Measurements from ENCODE around the gene ZSWIM6. TPM values are rescaled to one million over a fixed set of nuclear protein-coding genes. Genes with fewer than 3 reads are reported as not detected.

ZSWIM6 gene
- total RNA-seq, 4 donors from 2014 or later, result 1.9 to 4.0 (median 3.0) TPM

DNA sequence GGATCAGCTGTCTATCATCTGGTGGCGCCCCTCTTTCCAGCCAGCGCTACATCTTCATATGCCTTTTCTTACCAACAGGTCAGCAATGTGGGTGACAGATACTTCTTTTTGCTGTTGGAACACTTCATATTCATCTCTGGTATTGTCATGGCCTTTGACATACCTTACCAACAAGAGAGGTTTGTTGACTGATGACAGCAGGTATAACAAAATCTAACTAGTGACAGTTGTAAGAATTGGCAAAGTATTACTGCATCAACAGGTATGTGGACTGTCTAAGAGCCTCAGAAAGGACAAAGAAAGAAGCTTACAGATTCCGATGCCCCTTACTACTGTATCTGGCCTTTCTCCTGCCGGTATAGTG is 29.9 kb upstream of the ZSWIM6 start:
- intact Hi-C loops (cut with DNase I; ENCODE audit: low total_unique reads), result loop anchor here (2.0 to 10.0 kb wide), 4 partner anchors 29 to 357 kb away; partner anchors contain the start of genes ERCC8, NDUFAF2 and SMIM15

DNA sequence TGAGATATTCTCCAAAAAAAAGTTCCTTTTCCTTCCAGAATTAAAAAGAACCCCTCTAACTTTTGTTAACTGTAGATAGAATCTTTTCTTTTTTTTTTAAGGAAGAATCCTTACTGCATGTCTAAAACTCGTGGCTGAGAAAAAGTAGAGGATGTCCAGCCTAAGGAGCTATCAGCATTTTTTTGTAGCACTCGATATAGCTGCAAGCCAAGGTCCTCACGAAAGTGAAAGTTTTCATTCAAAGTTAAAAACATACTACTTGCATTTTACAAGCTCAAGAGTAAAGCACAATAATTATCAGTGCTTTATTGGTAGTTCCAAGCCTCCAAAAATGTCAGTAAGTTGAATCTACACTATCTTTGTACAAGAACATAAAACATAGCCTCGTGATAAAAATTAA is 28.7 kb upstream of the ZSWIM6 start:
- H3K4me3 ChIP-seq, result no peak overlapping the region
- intact Hi-C loops (cut with DNase I; ENCODE audit: low total_unique reads), result loop anchor here (2.0 to 10.0 kb wide), 4 partner anchors 27 to 359 kb away; partner anchors contain the start of genes ERCC8, NDUFAF2 and SMIM15
- in situ Hi-C loops (cut with MboI; ENCODE audit: low sequenced_read_pairs in 4 of 4), result loop anchor here in 1 of 4 donors (25.0 kb wide), 1 partner anchor 109 kb away; no protein-coding TSS in a partner anchor
- TF ChIP-seq, protein P1, sequence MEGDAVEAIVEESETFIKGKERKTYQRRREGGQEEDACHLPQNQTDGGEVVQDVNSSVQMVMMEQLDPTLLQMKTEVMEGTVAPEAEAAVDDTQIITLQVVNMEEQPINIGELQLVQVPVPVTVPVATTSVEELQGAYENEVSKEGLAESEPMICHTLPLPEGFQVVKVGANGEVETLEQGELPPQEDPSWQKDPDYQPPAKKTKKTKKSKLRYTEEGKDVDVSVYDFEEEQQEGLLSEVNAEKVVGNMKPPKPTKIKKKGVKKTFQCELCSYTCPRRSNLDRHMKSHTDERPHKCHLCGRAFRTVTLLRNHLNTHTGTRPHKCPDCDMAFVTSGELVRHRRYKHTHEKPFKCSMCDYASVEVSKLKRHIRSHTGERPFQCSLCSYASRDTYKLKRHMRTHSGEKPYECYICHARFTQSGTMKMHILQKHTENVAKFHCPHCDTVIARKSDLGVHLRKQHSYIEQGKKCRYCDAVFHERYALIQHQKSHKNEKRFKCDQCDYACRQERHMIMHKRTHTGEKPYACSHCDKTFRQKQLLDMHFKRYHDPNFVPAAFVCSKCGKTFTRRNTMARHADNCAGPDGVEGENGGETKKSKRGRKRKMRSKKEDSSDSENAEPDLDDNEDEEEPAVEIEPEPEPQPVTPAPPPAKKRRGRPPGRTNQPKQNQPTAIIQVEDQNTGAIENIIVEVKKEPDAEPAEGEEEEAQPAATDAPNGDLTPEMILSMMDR (IDR thresholded peaks at IDR 0.05 in 4 of 5, conservative IDR thresholded peaks at IDR 0.05 in 1 of 5), result no peak
- no peak for TF ChIP-seq POLR2A (IDR thresholded peaks at IDR 0.05)
- no peaks in the 10 kb centered on the region for H3K27me3 ChIP-seq
- ATAC-seq (no peak), DNase-seq (no peak)
- peaks cover 16 to 21% of the 10 kb centered on the region in 2 donors for H3K4me1 ChIP-seq
- H3K9me3 ChIP-seq, result no peaks in the 10 kb centered on the region
- no peak overlapping the region for H3K27ac ChIP-seq
- H3K36me3 ChIP-seq, result no peaks in the 10 kb centered on the region

More for the DNA sequence above, 29.9 kb upstream of the ZSWIM6 start:
- H3K27me3 ChIP-seq, result no peaks in the 10 kb centered on the region
- no peak overlapping the region for H3K27ac ChIP-seq
- no peaks in the 10 kb centered on the region for H3K36me3 ChIP-seq
- DNase-seq, result no peak
- no peak overlapping the region for H3K4me3 ChIP-seq
- peaks cover 16 to 21% of the 10 kb centered on the region in 2 donors for H3K4me1 ChIP-seq
- no peaks in the 10 kb centered on the region for H3K9me3 ChIP-seq
- TF ChIP-seq, protein P1 (IDR thresholded peaks at IDR 0.05 in 4 of 5, conservative IDR thresholded peaks at IDR 0.05 in 1 of 5), result no peak
- no peak for TF ChIP-seq POLR2A (IDR thresholded peaks at IDR 0.05)
- in situ Hi-C loops (cut with MboI; ENCODE audit: low sequenced_read_pairs in 4 of 4), result loop anchor here in 1 of 4 donors (25.0 kb wide), 1 partner anchor 110 kb away; no protein-coding TSS in a partner anchor
- ATAC-seq, result no peak

DNA sequence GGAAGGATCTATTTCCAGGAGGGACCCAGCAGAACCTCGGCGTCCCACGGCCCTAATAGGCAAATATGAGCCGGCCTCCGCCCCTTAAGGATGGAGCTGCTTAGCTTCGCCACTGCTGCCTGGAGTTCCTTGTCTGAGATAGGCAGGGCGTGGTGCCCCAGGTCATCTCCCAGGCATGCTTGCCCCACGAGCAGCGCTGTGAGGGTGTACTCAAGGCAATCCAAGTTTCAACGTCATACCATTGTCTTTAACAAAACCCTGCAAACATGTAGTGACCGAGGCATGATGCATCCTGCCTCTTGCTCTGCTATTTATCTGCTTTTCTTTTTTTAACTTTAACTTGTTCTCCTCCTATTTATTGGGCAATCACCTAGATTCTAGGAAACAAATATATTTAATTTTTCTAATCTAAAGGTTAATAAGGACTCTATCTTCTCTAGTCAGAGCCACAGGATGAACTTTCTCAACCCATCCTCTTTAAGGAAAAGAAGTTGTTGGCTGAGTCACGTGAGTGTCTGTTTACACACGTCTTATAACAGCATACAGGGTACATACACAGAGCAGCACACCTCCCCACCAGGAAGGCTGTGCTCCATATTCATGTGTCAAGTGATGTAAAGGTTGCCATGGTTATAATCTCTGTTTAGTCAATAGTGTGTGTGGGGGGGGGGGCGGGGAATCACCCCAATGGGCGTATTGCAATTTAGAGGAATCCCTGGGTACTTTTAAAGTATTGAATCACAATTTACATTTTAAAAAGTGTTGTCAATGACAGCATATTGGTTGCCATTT is 27.3 kb upstream of the ZSWIM6 start:
- Histone ChIP-seq H3K4me1 (peaks cover 7 to 11% of the 10 kb centered on the region in 2 donors), H3K4me3 (no peak overlapping the region), H3K27ac (no peak overlapping the region), H3K27me3 (no peaks in the 10 kb centered on the region), H3K36me3 (no peaks in the 10 kb centered on the region), H3K9me3 (no peaks in the 10 kb centered on the region)
- no peak for ATAC-seq
- intact Hi-C loops (cut with DNase I; ENCODE audit: low total_unique reads), result loop anchor here (10.0 kb wide), 3 partner anchors 140 to 360 kb away; partner anchors contain the start of genes ERCC8, NDUFAF2 and SMIM15
- TF ChIP-seq, protein P1 (IDR thresholded peaks at IDR 0.05 in 4 of 5, conservative IDR thresholded peaks at IDR 0.05 in 1 of 5), result no peak
- no peak for TF ChIP-seq POLR2A (IDR thresholded peaks at IDR 0.05)
- no peak for DNase-seq
- in situ Hi-C loops (cut with MboI; ENCODE audit: low sequenced_read_pairs in 4 of 4), result loop anchor here in 1 of 4 donors (25.0 kb wide), 1 partner anchor 108 kb away; no protein-coding TSS in a partner anchor

DNA sequence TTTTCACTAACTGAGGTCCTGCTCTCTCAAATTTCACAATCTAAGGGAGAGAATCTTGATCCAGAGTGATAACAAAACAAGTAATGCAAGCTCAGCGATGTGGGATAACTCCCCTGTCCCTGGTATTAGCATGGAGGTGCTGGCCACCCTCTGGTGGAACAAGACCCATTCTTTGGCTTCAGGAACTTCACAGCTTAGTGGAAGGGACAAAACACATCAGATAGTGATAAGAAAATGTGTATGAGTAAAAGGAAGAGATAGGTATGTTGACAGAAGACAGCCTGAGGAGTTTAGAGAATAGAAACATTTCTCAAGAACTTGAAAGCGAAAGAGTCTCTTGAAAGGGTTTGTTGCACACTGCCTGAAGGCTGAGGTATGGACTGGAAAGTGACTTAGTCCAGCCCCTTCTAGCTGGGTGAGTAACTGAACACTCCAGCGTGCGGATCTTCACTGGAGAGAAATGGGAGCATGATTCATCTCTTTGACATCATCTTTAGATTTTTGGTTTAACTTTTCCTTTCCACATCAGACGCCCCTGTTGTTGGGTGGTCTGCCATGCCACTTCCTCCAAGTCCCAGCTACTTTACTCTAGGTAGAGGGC is 25.4 kb upstream of the ZSWIM6 start:
- H3K4me1 ChIP-seq, result peaks cover under 1 to 4% of the 10 kb centered on the region in 2 donors
- intact Hi-C loops (cut with DNase I; ENCODE audit: low total_unique reads) (loop anchor here (10.0 kb wide), 3 partner anchors 142 to 362 kb away; partner anchors contain the start of genes ERCC8, NDUFAF2 and SMIM15), in situ Hi-C loops (cut with MboI; ENCODE audit: low sequenced_read_pairs in 4 of 4) (loop anchor here in 1 of 4 donors (25.0 kb wide), 1 partner anchor 106 kb away; no protein-coding TSS in a partner anchor)
- ATAC-seq, result no peak
- H3K4me3 ChIP-seq, result no peak overlapping the region
- no peak for TF ChIP-seq POLR2A (IDR thresholded peaks at IDR 0.05)
- TF ChIP-seq, protein P1 (IDR thresholded peaks at IDR 0.05 in 4 of 5, conservative IDR thresholded peaks at IDR 0.05 in 1 of 5), result no peak
- H3K9me3 ChIP-seq, result no peaks in the 10 kb centered on the region
- no peak for DNase-seq
- H3K27me3 ChIP-seq, result no peaks in the 10 kb centered on the region
- no peak overlapping the region for H3K27ac ChIP-seq
- no peaks in the 10 kb centered on the region for H3K36me3 ChIP-seq
